ENCODE measurements around the gene GRID2. TPM values are rescaled to one million over a fixed set of nuclear protein-coding genes. Genes with fewer than 3 reads are reported as not detected.

Gene GRID2
- total and polyA plus RNA-seq, 9 of the 15 experiments (the other 6 are each of a cell fraction or from before 2014, with no cell fraction given): 0.04 TPM; not detected in 7

DNA sequence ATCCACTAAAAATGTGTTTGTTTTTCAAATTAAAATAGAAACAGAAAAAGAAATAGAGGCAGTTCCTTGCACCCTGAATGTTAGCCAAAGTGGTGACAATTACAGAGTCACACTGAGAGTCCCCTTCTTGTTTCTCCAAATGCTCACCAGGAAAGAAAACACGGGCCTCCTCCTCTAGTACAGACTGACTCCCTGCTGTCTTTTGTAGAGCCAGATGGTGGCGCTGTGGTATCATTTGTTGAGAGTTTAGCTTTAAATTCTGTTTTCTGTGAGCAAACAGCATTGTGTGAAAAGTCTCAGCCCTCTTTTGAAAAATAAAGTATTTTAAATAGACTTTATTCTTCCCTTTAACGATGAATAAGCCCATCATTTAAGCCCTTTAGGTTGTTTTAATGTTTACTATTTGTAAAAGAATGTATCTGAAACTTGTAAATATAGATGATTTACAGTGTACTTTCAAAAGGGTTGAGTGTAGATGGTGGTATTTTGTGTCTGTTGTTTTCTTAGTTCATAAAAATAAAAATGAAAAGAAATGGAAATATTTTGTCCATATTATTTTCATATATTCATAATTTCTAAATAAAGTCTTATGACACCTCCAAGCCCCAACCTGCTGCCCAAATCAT is 1487.9 kb downstream of the GRID2 start:
- WGBS (ENCODE audit: insufficient coverage, low coverage, missing lambda C conversion rate): 0% methylated on average over 3 of the region's 3 CpGs
- Histone ChIP-seq H3K9ac (ENCODE audit: insufficient read depth in 1 of 2, low read depth in 2 of 2, low read length in 2 of 2) (no peak overlapping the region), H3K4me3 (no peak overlapping the region), H3K4me2 (ENCODE audit: insufficient read depth, low read length) (no peak overlapping the region), H3K27ac (ENCODE audit: extremely low read depth, low read depth, low read length) (no peak overlapping the region), H3K9me1 (ENCODE audit: control insufficient read depth, insufficient read depth, low read length) (no peaks in the 10 kb centered on the region), H3K4me1 (replicated peaks in 1 of 2; ENCODE audit: control insufficient read depth in 2 of 2, insufficient read depth in 2 of 2, low read length in 2 of 2) (no peaks in the 10 kb centered on the region), H3K9me3 (replicated peaks; ENCODE audit: control insufficient read depth, insufficient read depth, low read depth, low read length) (no peaks in the 10 kb centered on the region), H3K79me2 (ENCODE audit: control insufficient read depth, insufficient read depth, low read length) (no peaks in the 10 kb centered on the region), H2AFZ (ENCODE audit: low read depth, low read length) (no peak overlapping the region), H4K20me1 (replicated peaks; ENCODE audit: control insufficient read depth, insufficient read depth, low read length) (no peaks in the 10 kb centered on the region), H3K27me3 (ENCODE audit: control insufficient read depth in 2 of 2, insufficient read depth in 2 of 2, low read length in 2 of 2) (no peaks in the 10 kb centered on the region), H3K36me3 (ENCODE audit: control insufficient read depth, insufficient read depth, low read length) (no peaks in the 10 kb centered on the region)
- peak; percentile 95 for FAIRE-seq
- in situ Hi-C loops (cut with MboI): loop anchor here (10.0 to 25.0 kb wide), 2 partner anchors 463 to 821 kb away; no protein-coding TSS in a partner anchor
- ChIA-PET CTCF (ENCODE audit: low intra/inter-chr PET ratio) (interaction anchor here (1.2 to 1.4 kb wide), 3 partner anchors 334 to 465 kb away, joined by 3 to 8 read pairs (median 3); no protein-coding TSS in a partner anchor), POLR2A (no interaction called here)
- intact Hi-C loops (cut with micrococcal nuclease): loop anchor here (1.0 to 10.0 kb wide), 6 partner anchors 285 to 803 kb away; no protein-coding TSS in a partner anchor
- no TSS peak for BruUV-seq (replicated peaks)
- peak; percentile 95 for ATAC-seq
- DNase-seq (ENCODE audit: extremely low read depth in 1 of 4, low spot score in 3 of 4): peak; percentile 46 to 70 (median 60)
- TF ChIP-seq STAG1 (CRISPR knock-in tag; IDR thresholded peaks at IDR 0.05; ENCODE audit: borderline replicate concordance): peak; percentile 60; the same call in 1 of the 2 replicates
- TF ChIP-seq, protein P1, sequence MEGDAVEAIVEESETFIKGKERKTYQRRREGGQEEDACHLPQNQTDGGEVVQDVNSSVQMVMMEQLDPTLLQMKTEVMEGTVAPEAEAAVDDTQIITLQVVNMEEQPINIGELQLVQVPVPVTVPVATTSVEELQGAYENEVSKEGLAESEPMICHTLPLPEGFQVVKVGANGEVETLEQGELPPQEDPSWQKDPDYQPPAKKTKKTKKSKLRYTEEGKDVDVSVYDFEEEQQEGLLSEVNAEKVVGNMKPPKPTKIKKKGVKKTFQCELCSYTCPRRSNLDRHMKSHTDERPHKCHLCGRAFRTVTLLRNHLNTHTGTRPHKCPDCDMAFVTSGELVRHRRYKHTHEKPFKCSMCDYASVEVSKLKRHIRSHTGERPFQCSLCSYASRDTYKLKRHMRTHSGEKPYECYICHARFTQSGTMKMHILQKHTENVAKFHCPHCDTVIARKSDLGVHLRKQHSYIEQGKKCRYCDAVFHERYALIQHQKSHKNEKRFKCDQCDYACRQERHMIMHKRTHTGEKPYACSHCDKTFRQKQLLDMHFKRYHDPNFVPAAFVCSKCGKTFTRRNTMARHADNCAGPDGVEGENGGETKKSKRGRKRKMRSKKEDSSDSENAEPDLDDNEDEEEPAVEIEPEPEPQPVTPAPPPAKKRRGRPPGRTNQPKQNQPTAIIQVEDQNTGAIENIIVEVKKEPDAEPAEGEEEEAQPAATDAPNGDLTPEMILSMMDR (IDR thresholded peaks at IDR 0.05 in 2 of 3, conservative IDR thresholded peaks at IDR 0.05 in 1 of 3; ENCODE audit: insufficient read depth in 2 of 3, low read depth in 1 of 3, low read length in 3 of 3): peak; percentile 72 to 81 (median 77)
- TF ChIP-seq, protein P2, sequence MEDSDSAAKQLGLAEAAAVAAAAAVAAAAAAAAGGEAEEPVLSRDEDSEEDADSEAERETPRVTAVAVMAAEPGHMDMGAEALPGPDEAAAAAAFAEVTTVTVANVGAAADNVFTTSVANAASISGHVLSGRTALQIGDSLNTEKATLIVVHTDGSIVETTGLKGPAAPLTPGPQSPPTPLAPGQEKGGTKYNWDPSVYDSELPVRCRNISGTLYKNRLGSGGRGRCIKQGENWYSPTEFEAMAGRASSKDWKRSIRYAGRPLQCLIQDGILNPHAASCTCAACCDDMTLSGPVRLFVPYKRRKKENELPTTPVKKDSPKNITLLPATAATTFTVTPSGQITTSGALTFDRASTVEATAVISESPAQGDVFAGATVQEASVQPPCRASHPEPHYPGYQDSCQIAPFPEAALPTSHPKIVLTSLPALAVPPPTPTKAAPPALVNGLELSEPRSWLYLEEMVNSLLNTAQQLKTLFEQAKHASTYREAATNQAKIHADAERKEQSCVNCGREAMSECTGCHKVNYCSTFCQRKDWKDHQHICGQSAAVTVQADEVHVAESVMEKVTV (CRISPR knock-in tag; IDR thresholded peaks at IDR 0.05): peak; percentile 46; the same call in 1 of the 2 replicates
- TF ChIP-seq SRSF3 (IDR thresholded peaks at IDR 0.05; ENCODE audit: insufficient read depth, low read length): no peak
- TF ChIP-seq SREBF1 (IDR thresholded peaks at IDR 0.05; ENCODE audit: borderline replicate concordance, low read depth, low read length): no peak
- TF ChIP-seq SMC3 (conservative IDR thresholded peaks at IDR 0.05; ENCODE audit: insufficient read depth, low read depth, low read length): peak; percentile 53; the same call in 1 of the 2 replicates
- TF ChIP-seq, protein P3, sequence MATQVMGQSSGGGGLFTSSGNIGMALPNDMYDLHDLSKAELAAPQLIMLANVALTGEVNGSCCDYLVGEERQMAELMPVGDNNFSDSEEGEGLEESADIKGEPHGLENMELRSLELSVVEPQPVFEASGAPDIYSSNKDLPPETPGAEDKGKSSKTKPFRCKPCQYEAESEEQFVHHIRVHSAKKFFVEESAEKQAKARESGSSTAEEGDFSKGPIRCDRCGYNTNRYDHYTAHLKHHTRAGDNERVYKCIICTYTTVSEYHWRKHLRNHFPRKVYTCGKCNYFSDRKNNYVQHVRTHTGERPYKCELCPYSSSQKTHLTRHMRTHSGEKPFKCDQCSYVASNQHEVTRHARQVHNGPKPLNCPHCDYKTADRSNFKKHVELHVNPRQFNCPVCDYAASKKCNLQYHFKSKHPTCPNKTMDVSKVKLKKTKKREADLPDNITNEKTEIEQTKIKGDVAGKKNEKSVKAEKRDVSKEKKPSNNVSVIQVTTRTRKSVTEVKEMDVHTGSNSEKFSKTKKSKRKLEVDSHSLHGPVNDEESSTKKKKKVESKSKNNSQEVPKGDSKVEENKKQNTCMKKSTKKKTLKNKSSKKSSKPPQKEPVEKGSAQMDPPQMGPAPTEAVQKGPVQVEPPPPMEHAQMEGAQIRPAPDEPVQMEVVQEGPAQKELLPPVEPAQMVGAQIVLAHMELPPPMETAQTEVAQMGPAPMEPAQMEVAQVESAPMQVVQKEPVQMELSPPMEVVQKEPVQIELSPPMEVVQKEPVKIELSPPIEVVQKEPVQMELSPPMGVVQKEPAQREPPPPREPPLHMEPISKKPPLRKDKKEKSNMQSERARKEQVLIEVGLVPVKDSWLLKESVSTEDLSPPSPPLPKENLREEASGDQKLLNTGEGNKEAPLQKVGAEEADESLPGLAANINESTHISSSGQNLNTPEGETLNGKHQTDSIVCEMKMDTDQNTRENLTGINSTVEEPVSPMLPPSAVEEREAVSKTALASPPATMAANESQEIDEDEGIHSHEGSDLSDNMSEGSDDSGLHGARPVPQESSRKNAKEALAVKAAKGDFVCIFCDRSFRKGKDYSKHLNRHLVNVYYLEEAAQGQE (IDR thresholded peaks at IDR 0.05; ENCODE audit: borderline replicate concordance): peak; percentile 56; the same call in 1 of the 2 replicates
- TF ChIP-seq, protein P3 (CRISPR knock-in tag; IDR thresholded peaks at IDR 0.05; ENCODE audit: low read depth): no peak
